Smooth muscle cell of the brain vasculature (primary cell): ENCODE measurements around the gene EGLN3.
"Not testable (repeated sequence)": the region's sequence is repeated elsewhere in the genome, so short reads cannot be mapped to it uniquely, and the experiment has no call there.

Experiments
- DNase-seq: peaks from one replicate; pipeline ENCODE4 v3.0.0-alpha.2; 2012; ENCODE audit warnings: low read depth, low spot score

Gene EGLN3

GRCh38 chr14:33950320-33951182 is at the start of gene EGLN3:
EGLN3 (minus strand) TSS chr14:33951074; CDS start chr14:33950752, 322 bp downstream.
- DNase-seq, result no peak

- no peak for DNase-seq
Observed at GRCh38 chr14:34000396-34000795, 49.5 kb upstream of the EGLN3 start.

GRCh38 chr14:33999771-34000291 is 49.0 kb upstream of the EGLN3 start:
- DNase-seq, result no peak

GRCh38 chr14:33997611-33998010 is 46.7 kb upstream of the EGLN3 start:
- no peak for DNase-seq

GRCh38 chr14:33996462-33996861 is 45.6 kb upstream of the EGLN3 start:
- DNase-seq, result no peak

- no peak for DNase-seq
Observed at GRCh38 chr14:33993246-33993645, 42.4 kb upstream of the EGLN3 start.

GRCh38 chr14:33992274-33993007 is 41.6 kb upstream of the EGLN3 start:
- no peak for DNase-seq

- no peak for DNase-seq
Observed at GRCh38 chr14:33990790-33991189, 39.9 kb upstream of the EGLN3 start.

GRCh38 chr14:33987565-33988080 is 36.7 kb upstream of the EGLN3 start:
- no peak for DNase-seq

GRCh38 chr14:33986804-33987203 is 35.9 kb upstream of the EGLN3 start:
- no peak for DNase-seq

- no peak for DNase-seq
Observed at GRCh38 chr14:33985242-33985641, 34.4 kb upstream of the EGLN3 start.

GRCh38 chr14:33979613-33980276 is 28.9 kb upstream of the EGLN3 start:
- no peak for DNase-seq

- DNase-seq, result no peak
Observed at GRCh38 chr14:33978892-33979612, 28.2 kb upstream of the EGLN3 start.

- no peak for DNase-seq
Observed at GRCh38 chr14:33972583-33973081, 21.8 kb upstream of the EGLN3 start.

GRCh38 chr14:33969846-33970245 is 19.0 kb upstream of the EGLN3 start:
- not testable (repeated sequence) for DNase-seq

- no peak for DNase-seq
Observed at GRCh38 chr14:33968722-33969121, 17.8 kb upstream of the EGLN3 start.

- no peak for DNase-seq
Observed at GRCh38 chr14:33967138-33967537, 16.3 kb upstream of the EGLN3 start.

- DNase-seq, result no peak
Observed at GRCh38 chr14:33966276-33966675, 15.4 kb upstream of the EGLN3 start.

GRCh38 chr14:33964599-33965317 is 13.9 kb upstream of the EGLN3 start:
- no peak for DNase-seq

- no peak for DNase-seq
Observed at GRCh38 chr14:33963892-33964291, 13.0 kb upstream of the EGLN3 start.
